GM12892 (cell line): ENCODE results near the gene SELENOP.

Experiments
- POLR2A ChIP-seq: IDR thresholded peaks from 2 replicates; pipeline ENCODE4 v1.6.1; 2011; ENCODE audit warnings: low read depth, low read length, control low read depth
- POLR2AphosphoS5 ChIP-seq: IDR thresholded peaks from 2 replicates; pipeline ENCODE4 v1.6.1; 2011; ENCODE audit warnings: low read depth, low read length, control low read depth
- TAF1 ChIP-seq: IDR thresholded peaks from 2 replicates; pipeline ENCODE4 v1.6.1; 2011; ENCODE audit warnings: low read depth, mild to moderate bottlenecking, control low read depth, low read length, borderline replicate concordance

DNA sequence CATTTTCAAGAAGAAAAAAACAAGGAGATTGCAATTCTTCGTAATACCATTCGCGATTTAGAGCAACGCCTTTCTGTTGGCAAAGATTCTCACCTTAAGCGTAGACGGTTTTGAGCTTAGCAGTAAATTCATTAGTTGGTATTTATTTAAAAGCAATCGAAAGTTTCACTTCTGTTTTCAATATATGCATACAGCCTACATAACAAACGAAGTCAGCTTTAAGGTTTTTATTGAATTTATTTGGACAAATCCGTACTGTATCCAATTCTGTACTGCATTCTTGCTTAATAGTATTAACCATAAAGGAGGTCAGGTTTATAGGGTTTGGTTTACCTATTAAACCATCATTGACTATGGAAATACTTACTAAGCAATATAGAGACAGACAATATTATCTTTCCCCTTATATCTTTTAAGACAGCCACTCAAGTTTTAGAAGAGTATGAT is 12.0 kb downstream of the SELENOP start:
- TF ChIP-seq POLR2A: no peak
- TF ChIP-seq TAF1: no peak
- TF ChIP-seq POLR2AphosphoS5: no peak
